NCI-H748 treated with DMSO at 0.1 percent for 48 hours (cell line): Measurements from ENCODE around the gene ZNF790.
"Not testable (repeated sequence)": the region's sequence is repeated elsewhere in the genome, so short reads cannot be mapped to it uniquely, and the experiment has no call there.

ENCODE experiments used
- DNase-seq: peaks from one replicate; lab custom pipeline; 2025; lab: John Stamatoyannopoulos, UW

ZNF790 gene

GRCh38 chr19:36837906-36838783, at the start of gene ZNF790:
TSS of gene ZNF790 (minus strand) at chr19:36838387. CDS start at chr19:36825619, 12,768 bp downstream.
- DNase-seq, result peak; percentile 84

GRCh38 chr19:36876993-36877938, 39.1 kb upstream of the ZNF790 start:
- no peak for DNase-seq

GRCh38 chr19:36851898-36852297, 13.7 kb upstream of the ZNF790 start:
- DNase-seq, result no peak

GRCh38 chr19:36850559-36851442, 12.6 kb upstream of the ZNF790 start, which contains the start of gene ZNF345:
TSS of gene ZNF345 (plus strand) at chr19:36850876. CDS start at chr19:36876831, 25,955 bp downstream.
- peak; percentile 96 for DNase-seq

- peak; percentile 87 for DNase-seq
Measured at GRCh38 chr19:36849701-36850558, 11.7 kb upstream of the ZNF790 start.

GRCh38 chr19:36847968-36848367, 9.8 kb upstream of the ZNF790 start:
- DNase-seq, result no peak

GRCh38 chr19:36838784-36839324, 667 bp upstream of the ZNF790 start:
- DNase-seq, result no peak

GRCh38 chr19:36837176-36837905, 846 bp downstream of the ZNF790 start:
- DNase-seq, result no peak

- DNase-seq, result no peak
Measured at GRCh38 chr19:36833430-36833829, 4.8 kb downstream of the ZNF790 start.

GRCh38 chr19:36821758-36822157, 16.4 kb downstream of the ZNF790 start:
- no peak for DNase-seq

- no peak for DNase-seq
Measured at GRCh38 chr19:36819130-36819630, 19.0 kb downstream of the ZNF790 start.

GRCh38 chr19:36807029-36807428, 31.2 kb downstream of the ZNF790 start:
- DNase-seq, result no peak

- DNase-seq, result no peak
Measured at GRCh38 chr19:36805364-36805763, 32.8 kb downstream of the ZNF790 start.

GRCh38 chr19:36797786-36798108, 40.4 kb downstream of the ZNF790 start:
- DNase-seq, result no peak

- no peak for DNase-seq
Measured at GRCh38 chr19:36796714-36796992, 41.5 kb downstream of the ZNF790 start.

- not testable (repeated sequence) for DNase-seq
Measured at GRCh38 chr19:36791420-36792141, 46.6 kb downstream of the ZNF790 start.

- DNase-seq, result no peak
Measured at GRCh38 chr19:36775768-36776167, 62.4 kb downstream of the ZNF790 start.

- no peak for DNase-seq
Measured at GRCh38 chr19:36773223-36773579, 65.0 kb downstream of the ZNF790 start.
